ENCODE results near the gene TMEM108.

TMEM108 gene

GRCh38 chr3:133388696-133389395 lies 350.7 kb downstream of the TMEM108 start:
- ChIA-PET POLR2A (no interaction called here), CTCF (interaction anchor here (0.6 to 1.8 kb wide), 2 partner anchors 13 to 347 kb away, joined by 3 to 5 read pairs; no protein-coding TSS in a partner anchor)
- H3K9me3 ChIP-seq (ENCODE audit: control insufficient read depth, insufficient read depth, low read depth, low read length), result no peaks in the 10 kb centered on the region
- H3K4me3 ChIP-seq (ENCODE audit: low read depth, low read length), result no peak overlapping the region
- no peak overlapping the region for H3K27ac ChIP-seq (ENCODE audit: extremely low read depth, low read depth, low read length)
- TF ChIP-seq ZNF707 (tag by site-specific recombination; IDR thresholded peaks at IDR 0.05) (no peak), OVOL3 (tag by site-specific recombination; IDR thresholded peaks at IDR 0.05) (no peak), ZNF514 (tag by site-specific recombination; IDR thresholded peaks at IDR 0.05) (no peak), ZNF585B (tag by site-specific recombination; IDR thresholded peaks at IDR 0.05) (no peak), ZNF449 (tag by site-specific recombination; IDR thresholded peaks at IDR 0.05) (no peak), ZBTB49 (tag by site-specific recombination; IDR thresholded peaks at IDR 0.05; ENCODE audit: low read depth) (no peak), ZBTB10 (tag by site-specific recombination; IDR thresholded peaks at IDR 0.05) (no peak), KLF9 (tag by site-specific recombination; IDR thresholded peaks at IDR 0.05; ENCODE audit: low read depth) (no peak), ZNF747 (tag by site-specific recombination; IDR thresholded peaks at IDR 0.05) (no peak), EGR2 (tag by site-specific recombination; IDR thresholded peaks at IDR 0.05; ENCODE audit: low read depth) (no peak), ZNF670 (tag by site-specific recombination; IDR thresholded peaks at IDR 0.05; ENCODE audit: low read depth) (no peak)
- TF ChIP-seq, protein P1, sequence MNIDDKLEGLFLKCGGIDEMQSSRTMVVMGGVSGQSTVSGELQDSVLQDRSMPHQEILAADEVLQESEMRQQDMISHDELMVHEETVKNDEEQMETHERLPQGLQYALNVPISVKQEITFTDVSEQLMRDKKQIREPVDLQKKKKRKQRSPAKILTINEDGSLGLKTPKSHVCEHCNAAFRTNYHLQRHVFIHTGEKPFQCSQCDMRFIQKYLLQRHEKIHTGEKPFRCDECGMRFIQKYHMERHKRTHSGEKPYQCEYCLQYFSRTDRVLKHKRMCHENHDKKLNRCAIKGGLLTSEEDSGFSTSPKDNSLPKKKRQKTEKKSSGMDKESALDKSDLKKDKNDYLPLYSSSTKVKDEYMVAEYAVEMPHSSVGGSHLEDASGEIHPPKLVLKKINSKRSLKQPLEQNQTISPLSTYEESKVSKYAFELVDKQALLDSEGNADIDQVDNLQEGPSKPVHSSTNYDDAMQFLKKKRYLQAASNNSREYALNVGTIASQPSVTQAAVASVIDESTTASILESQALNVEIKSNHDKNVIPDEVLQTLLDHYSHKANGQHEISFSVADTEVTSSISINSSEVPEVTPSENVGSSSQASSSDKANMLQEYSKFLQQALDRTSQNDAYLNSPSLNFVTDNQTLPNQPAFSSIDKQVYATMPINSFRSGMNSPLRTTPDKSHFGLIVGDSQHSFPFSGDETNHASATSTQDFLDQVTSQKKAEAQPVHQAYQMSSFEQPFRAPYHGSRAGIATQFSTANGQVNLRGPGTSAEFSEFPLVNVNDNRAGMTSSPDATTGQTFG (tag by site-specific recombination; IDR thresholded peaks at IDR 0.05; ENCODE audit: borderline replicate concordance), result no peak
- no peaks in the 10 kb centered on the region for H3K36me3 ChIP-seq (ENCODE audit: control insufficient read depth in 2 of 2, insufficient read depth in 1 of 2, low read length in 2 of 2)
- H3K4me1 ChIP-seq (ENCODE audit: control insufficient read depth, insufficient read depth, low read length), result no peaks in the 10 kb centered on the region

DNA sequence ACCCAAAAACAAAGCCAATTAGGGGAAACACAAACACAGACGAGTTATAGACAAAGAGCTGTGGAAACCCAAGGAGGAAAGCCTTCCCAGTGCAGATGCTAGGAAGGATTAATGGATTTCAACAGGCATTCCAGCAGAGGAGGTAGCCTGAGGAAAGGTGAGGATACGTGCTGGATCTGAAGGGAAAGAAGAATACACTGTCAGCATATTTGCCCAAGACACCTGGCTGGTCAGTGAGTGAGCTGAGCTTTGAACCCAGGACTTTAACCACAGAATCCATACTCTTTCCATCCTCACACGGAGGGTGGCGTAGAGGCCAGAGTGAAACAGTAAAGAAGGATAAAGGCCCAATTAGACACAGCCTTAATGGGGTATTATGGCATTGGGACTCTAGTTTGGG lies 352.5 kb downstream of the TMEM108 start:
- no peak overlapping the region for H3K4me3 ChIP-seq (ENCODE audit: low read depth, low read length)
- ChIA-PET POLR2A (no interaction called here), CTCF (interaction anchor here (0.6 kb wide), 1 partner anchor 16 kb away, joined by 3 read pairs; no protein-coding TSS in a partner anchor)
- H3K9me3 ChIP-seq (ENCODE audit: control insufficient read depth, insufficient read depth, low read depth, low read length), result no peaks in the 10 kb centered on the region
- H3K36me3 ChIP-seq (ENCODE audit: control insufficient read depth in 2 of 2, insufficient read depth in 1 of 2, low read length in 2 of 2), result no peaks in the 10 kb centered on the region
- H3K4me1 ChIP-seq (ENCODE audit: control insufficient read depth, insufficient read depth, low read length), result no peaks in the 10 kb centered on the region
- TF ChIP-seq ZNF747 (tag by site-specific recombination; IDR thresholded peaks at IDR 0.05) (no peak), ZNF513 (tag by site-specific recombination; IDR thresholded peaks at IDR 0.05) (no peak)
- H3K27ac ChIP-seq (ENCODE audit: extremely low read depth, low read depth, low read length), result no peak overlapping the region

Measured in HEK293 (cell line).